Choroid plexus epithelial cell (primary cell): ENCODE data around the gene MYOF.

ENCODE experiments used
- DNase-seq: peaks from one replicate; pipeline ENCODE4 v3.0.0-alpha.2; 2010; ENCODE audit warnings: low read depth
- H3K4me3 ChIP-seq: 2 replicates; pipeline ENCODE4 v1.5.1; 2011; ENCODE audit warnings: low read depth, mild to moderate bottlenecking, control low read depth, low read length, moderate library complexity
- TF ChIP-seq, protein P1 (sequence below): conservative IDR thresholded peaks from 2 replicates; pipeline ENCODE4 v1.5.1; 2011; ENCODE audit warnings: low read depth, mild to moderate bottlenecking, control low read depth, inconsistent platforms, low read length, moderate library complexity

The MYOF gene

DNA sequence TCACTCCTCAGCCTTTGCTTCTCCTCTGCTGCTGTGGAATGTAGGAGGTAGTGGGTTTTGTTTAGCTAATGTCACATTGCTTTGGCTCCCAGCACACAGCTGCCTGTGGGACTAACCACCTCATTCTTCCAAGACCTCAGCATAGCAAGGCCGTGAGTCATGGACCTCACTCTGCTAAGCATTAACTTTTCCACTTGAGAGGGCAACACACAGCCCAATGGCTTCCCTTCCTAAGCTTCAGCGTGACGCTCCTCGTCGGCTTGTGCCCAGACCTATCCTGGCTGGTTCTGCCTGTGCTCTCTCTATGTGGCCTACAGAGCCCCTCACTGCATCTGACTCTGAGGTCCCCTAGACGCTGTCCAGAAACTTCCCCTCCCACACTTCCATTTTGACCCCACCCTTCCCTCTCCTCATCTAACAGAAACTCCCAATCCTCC is 23.3 kb downstream of the MYOF start:
- DNase-seq: peak; percentile 100
- TF ChIP-seq, protein P1, sequence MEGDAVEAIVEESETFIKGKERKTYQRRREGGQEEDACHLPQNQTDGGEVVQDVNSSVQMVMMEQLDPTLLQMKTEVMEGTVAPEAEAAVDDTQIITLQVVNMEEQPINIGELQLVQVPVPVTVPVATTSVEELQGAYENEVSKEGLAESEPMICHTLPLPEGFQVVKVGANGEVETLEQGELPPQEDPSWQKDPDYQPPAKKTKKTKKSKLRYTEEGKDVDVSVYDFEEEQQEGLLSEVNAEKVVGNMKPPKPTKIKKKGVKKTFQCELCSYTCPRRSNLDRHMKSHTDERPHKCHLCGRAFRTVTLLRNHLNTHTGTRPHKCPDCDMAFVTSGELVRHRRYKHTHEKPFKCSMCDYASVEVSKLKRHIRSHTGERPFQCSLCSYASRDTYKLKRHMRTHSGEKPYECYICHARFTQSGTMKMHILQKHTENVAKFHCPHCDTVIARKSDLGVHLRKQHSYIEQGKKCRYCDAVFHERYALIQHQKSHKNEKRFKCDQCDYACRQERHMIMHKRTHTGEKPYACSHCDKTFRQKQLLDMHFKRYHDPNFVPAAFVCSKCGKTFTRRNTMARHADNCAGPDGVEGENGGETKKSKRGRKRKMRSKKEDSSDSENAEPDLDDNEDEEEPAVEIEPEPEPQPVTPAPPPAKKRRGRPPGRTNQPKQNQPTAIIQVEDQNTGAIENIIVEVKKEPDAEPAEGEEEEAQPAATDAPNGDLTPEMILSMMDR: no peak
- H3K4me3 ChIP-seq: no peak overlapping the region

DNA sequence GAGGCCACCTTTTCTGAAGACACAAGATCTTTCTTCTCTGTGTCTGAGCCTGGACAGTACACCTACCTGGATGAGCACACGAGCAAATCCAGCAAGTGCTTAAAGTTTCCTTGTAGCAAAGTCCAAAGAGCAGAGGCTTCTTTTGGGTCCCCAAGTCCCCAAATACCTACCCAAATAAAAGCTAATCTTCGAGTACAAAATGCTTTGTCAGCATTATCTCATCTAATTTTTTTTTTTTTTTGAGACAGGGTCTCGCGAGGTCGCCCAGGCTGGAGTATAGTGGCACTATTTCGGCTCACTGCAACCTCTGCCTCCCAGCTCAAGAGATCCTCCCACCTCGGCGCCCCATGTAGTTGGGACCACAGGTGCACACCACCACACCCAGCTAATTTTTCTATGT is 24.6 kb downstream of the MYOF start:
- no peak for DNase-seq

DNA sequence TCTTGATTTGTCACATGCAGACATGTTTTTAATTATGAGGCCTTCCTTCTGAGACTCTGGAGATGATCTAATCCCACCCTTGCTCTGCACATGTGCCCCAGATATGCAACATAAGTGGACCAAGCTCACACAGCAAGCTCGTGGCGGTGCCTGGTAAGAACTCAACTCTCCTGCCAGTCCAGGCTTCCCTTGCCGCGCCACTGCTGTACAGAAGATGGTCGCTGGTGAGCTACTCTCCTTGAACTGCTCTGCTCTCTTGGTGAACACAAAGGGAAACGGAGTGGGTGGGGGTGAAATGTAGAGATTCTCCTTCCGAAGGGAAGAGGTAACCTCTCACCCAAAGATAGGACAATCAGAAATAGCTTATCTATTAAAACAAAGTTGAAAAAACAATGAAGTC is 25.7 kb downstream of the MYOF start:
- no peak for DNase-seq
- H3K4me3 ChIP-seq: no peak overlapping the region
- TF ChIP-seq, protein P1: no peak

More for the DNA sequence above, 24.6 kb downstream of the MYOF start:
- TF ChIP-seq, protein P1: no peak
- no peak overlapping the region for H3K4me3 ChIP-seq

DNA sequence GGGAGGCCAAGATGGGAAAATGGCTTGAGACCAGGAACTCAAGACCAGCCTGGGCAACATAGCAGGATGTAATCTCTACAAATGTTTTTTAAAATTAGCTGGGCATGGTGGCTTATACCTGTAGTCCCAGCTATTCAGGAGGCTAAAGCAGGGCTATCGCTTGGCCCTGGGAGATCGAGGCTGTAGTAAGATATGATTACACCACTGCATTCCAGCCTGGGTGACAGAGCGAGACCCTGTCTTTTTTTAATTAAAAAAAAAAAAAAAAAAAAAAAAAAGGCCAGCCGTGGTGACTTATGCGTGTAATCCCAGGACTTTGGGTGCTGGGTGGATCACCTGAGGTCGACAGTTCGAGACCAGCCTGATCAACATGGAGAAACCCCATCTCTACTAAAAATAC is 27.4 kb downstream of the MYOF start:
- no peak overlapping the region for H3K4me3 ChIP-seq
- TF ChIP-seq, protein P1: no peak
- no peak for DNase-seq

DNA sequence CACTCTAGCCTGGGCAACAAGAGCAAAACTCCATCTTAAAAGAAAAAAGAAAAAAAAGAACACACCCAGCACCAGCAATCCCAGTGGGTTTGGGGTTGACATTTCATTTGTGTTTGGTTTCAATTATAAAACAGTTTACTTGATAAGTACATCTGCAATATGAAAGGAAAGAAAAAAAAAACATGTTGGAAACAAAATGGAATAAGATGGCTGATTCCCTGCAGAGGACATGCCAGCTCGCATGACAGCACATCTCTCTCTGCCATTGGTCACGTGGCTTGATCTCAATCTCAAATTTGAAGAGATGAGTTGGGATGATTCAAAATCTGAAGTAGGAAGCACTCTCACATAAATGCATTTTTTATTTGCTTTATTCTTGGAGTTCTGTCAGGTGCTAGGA is 28.0 kb downstream of the MYOF start:
- TF ChIP-seq, protein P1: no peak
- DNase-seq: no peak
- H3K4me3 ChIP-seq: no peak overlapping the region

DNA sequence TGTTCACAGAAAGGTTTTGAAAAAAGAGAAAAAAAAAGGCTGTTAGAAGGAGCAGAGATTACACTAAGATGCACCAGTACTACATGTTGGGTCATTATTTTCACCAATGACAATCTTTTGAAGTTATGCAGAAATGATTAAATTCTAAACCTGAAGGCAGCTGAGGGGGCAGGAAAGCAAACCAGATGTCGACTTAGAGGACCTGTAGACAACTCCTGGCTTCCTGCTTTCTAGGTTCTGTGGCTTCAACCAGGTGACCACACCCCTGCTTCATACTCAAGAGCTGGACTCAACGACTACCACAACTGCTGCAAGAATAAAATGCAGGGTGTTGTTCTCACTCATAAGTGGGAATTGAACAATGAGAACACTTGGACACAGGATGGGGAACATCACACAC is 30.0 kb downstream of the MYOF start:
- TF ChIP-seq, protein P1: no peak
- no peak overlapping the region for H3K4me3 ChIP-seq
- no peak for DNase-seq

DNA sequence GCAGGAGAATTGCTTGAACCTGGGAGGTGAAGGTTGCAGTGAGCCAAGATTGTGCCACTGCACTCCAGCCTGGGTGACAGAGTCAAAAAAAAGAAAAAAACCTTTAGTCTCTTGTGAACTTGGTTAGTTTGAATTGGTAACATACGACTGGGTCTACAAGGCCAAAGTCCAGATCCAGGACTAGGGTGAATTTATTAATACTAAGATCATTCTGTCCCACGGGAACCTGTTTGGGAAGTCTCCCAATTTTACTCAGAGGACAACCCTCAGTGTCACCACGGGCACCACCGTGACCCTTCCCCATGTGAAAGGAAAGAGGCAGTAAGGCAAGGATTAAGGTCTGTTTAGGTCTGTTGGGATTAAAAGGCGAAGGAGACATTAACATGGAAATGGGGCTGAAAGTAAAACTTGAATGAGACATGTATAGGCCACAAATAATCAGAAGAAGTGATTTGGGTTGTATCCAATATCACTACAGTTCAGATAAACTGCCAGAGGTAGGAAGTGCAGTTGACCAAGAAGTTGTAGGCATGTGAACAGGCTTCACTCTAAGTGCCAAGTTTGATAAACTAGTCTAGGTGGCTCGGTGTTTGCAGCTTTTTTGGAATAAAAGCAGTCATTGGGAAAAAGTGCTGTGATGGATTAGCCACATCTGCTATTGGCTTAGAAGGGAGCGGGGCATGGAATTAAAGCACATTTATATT is 30.7 kb downstream of the MYOF start:
- no peak for DNase-seq
- no peak overlapping the region for H3K4me3 ChIP-seq
- TF ChIP-seq, protein P1: no peak
